Mucosa of descending colon (tissue), 3 donors: ENCODE results near the gene ARHGEF3. TPM values are rescaled to one million over a fixed set of nuclear protein-coding genes. Genes with fewer than 3 reads are reported as not detected.
A peak's percentile ranks its signal among the peaks of the same experiment; 100 is the strongest.

Source experiments
- ATAC-seq: fragments of 200-7000 bp; cut with Tn5 transposase; one replicate; pipeline ENCODE4 v1.9.1; 2020; ENCODE audit warnings: mild to moderate bottlenecking, moderate library complexity
- DNase-seq, 3 donors: peaks; one replicate each; pipeline ENCODE4 v3.0.0-alpha.2; 2020
- H3K36me3 ChIP-seq: fragments of 200-600 bp; one replicate; pipeline ENCODE4 v1.8.0; 2021; ENCODE audit warnings: low read depth, mild to moderate bottlenecking
- H3K4me1 ChIP-seq: fragments of 200-600 bp; one replicate; pipeline ENCODE4 v1.8.0; 2021; ENCODE audit warnings: low read depth, mild to moderate bottlenecking
- H3K4me3 ChIP-seq: fragments of 200-600 bp; one replicate; pipeline ENCODE4 v1.8.0; 2021; ENCODE audit warnings: mild to moderate bottlenecking
- H3K9me3 ChIP-seq: fragments of 200-600 bp; one replicate; pipeline ENCODE4 v1.8.0; 2021; ENCODE audit warnings: mild to moderate bottlenecking
- CTCF ChIP-seq: fragments of 200-600 bp; IDR thresholded peaks from one replicate; pipeline ENCODE4 v1.8.0; 2022; ENCODE audit warnings: antibody characterized with exemption, mild to moderate bottlenecking
- intact Hi-C, 2 donors: fragments of 100-400 bp; cut with DNase I in 1 of 2; cut with micrococcal nuclease in 1 of 2; formaldehyde crosslinking; loops; one replicate each; pipeline versions ENCODE4 v1.11.0 to v1.11.1; 2022; cut with DNase I, micrococcal nuclease
- total RNA-seq, 3 donors: library from RNA; stranded (reverse); fragmentation: NEBNext Ultra II Directional in 2 of 3; extraction: Animal tissue kit (Norgen Biotek cat#: 25700) in 2 of 3; gene quantifications; one replicate each; pipeline versions ENCODE4 v1.2.1 to v1.2.4, GENCODE V29; 2021 to 2023
- donor health status: DM: no; HTN: no; CAD: no; lungs with moderate emphysema.
- donor health status: DM: no; HTN: no; CAD: no.
- donor health status: DM: no; HTN: yes; CAD: no.

The ARHGEF3 gene
- total RNA-seq, 3 donors from 2014 or later: 10.1 to 34.5 (median 15.5) TPM

DNA sequence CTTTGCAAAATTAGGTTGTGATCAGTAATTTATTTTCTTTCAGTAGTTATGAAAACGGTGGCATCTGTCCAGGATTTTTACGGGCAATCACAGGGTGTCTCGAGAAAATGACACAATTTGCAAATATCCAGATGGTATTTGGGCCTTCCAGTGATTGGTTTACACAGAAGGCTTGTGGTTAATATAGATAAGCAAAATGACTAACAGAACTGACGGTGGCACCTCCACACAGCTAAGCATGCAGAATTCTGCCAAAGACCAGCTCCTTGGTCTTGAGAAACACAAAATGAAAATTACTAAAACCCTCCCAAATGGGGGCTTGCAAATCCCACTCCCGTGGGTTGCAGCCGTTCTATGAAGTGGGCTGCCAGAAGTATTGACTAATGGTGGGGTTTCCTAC, 5.5 kb downstream of the ARHGEF3 start:
- H3K36me3 ChIP-seq: no peaks in the 10 kb centered on the region
- intact Hi-C loops: loop anchor here in 1 of 2 donors (5.0 kb wide), 1 partner anchor 94 kb away; no protein-coding TSS in a partner anchor
- H3K9me3 ChIP-seq: no peaks in the 10 kb centered on the region
- H3K4me3 ChIP-seq: no peak overlapping the region
- H3K4me1 ChIP-seq: peaks cover 14% of the 10 kb centered on the region
- ATAC-seq: no peak
- TF ChIP-seq CTCF: no peak
- DNase-seq: no peak

DNA sequence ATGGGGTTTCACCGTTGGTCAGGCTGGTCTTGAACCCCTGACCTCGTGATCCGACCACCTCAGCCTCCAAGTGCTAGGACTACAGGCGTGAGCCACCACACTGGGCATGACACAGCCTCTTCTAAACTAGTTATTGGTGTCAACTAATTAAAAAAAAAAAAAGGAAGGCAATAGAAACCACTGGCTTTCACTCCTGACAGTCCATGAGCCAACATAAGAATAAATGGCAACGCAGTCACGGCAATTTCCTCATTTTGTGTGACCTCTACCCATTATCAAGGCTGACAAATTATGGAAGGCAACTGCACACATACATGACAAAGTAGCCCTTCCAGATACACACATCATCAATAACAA, 5.9 kb downstream of the ARHGEF3 start:
- H3K4me3 ChIP-seq: no peak overlapping the region

DNA sequence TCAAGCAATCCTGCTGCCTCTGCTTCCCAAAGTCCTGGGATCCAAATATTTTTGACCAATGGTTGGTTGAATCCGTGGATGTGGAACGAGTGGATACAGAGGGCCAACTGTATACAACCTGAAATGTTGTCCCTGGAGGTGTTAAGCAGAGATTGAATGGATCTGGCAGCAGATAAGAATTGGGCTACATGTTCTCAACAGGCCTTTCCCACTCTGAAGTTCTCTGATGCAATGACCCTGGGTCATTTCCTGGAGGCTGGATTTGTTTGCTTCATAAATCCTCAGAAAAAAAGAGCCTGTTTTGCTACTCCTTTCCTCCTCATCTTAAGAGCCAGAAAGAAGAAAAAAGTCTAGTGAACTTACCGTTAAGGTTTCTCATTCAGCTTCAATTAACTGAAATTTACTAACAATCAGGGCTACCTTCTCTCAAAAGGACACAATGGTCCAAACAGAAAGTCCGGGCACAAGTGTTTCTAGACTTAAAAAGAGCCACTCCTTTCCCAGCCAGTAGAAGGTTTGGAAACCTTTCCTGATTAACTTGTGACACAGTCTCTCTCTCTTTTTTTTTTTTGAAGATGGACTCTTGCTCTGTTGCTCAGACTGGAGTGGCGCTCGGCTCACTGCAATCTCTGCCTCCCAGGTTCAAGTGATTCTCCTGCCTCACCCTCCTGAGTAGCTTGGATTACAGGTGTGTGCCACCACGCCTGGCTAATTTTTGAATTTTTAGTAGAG, 6.5 kb downstream of the ARHGEF3 start:
- ATAC-seq: peak; percentile 63
- H3K4me3 ChIP-seq: no peak overlapping the region
- TF ChIP-seq CTCF: no peak
- H3K36me3 ChIP-seq: no peaks in the 10 kb centered on the region
- intact Hi-C loops: loop anchor here in 1 of 2 donors (5.0 kb wide), 1 partner anchor 93 kb away; no protein-coding TSS in a partner anchor
- no peaks in the 10 kb centered on the region for H3K9me3 ChIP-seq
- H3K4me1 ChIP-seq: peaks cover 10% of the 10 kb centered on the region
- DNase-seq: no peak

More for the DNA sequence above, 5.9 kb downstream of the ARHGEF3 start:
- no peaks in the 10 kb centered on the region for H3K9me3 ChIP-seq
- H3K4me1 ChIP-seq: peaks cover 10% of the 10 kb centered on the region
- TF ChIP-seq CTCF: no peak
- DNase-seq (no peak), ATAC-seq (no peak)
- H3K36me3 ChIP-seq: no peaks in the 10 kb centered on the region
- intact Hi-C loops: loop anchor here in 1 of 2 donors (5.0 kb wide), 1 partner anchor 94 kb away; no protein-coding TSS in a partner anchor

DNA sequence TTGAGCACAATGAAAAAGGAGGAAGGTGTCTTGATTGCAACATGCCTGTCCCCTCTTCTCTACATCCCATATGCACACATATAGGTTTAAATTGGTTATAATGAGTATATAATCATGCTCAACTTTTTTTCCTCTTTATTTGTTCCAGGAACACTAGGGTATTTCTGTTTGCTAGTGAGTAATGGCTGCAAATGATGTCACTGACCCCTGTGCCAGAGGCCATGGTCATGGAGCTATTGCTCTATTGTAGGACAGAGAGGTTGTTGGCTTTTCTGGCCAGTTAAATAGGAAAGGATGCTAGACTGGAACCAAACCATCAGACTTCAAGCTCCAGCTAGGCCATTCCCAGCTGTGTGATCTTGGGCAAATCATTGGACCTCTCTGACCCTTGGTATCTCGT, 9.6 kb downstream of the ARHGEF3 start:
- no peaks in the 10 kb centered on the region for H3K9me3 ChIP-seq
- intact Hi-C loops: no loop called here
- H3K36me3 ChIP-seq: no peaks in the 10 kb centered on the region
- H3K4me3 ChIP-seq: no peak overlapping the region
- H3K4me1 ChIP-seq: peaks cover 4% of the 10 kb centered on the region
- no peak for ATAC-seq
- no peak for DNase-seq
- TF ChIP-seq CTCF: no peak

- peak; percentile 39 for ATAC-seq
- Histone ChIP-seq H3K9me3 (no peaks in the 10 kb centered on the region), H3K36me3 (no peaks in the 10 kb centered on the region), H3K4me1 (no peaks in the 10 kb centered on the region), H3K4me3 (no peak overlapping the region)
- TF ChIP-seq CTCF: no peak
- intact Hi-C loops: no loop called here
- no peak for DNase-seq
These were observed 11.5 kb downstream of the ARHGEF3 start for GRCh38 chr3:56790016-56790821.
